Neural crest cell (in vitro differentiated cells): ENCODE measurements around the gene GPR50. TPM values are rescaled to one million over a fixed set of nuclear protein-coding genes. Genes with fewer than 3 reads are reported as not detected.

Source experiments
- DNase-seq: peaks from one replicate; pipeline ENCODE4 v3.0.0; 2021; ENCODE audit warnings: low read depth, mixed read lengths, low spot score
- H3K27ac Mint-ChIP-seq: one replicate; pipeline ENCODE4 v1.8.0; 2021; ENCODE audit warnings: mild to moderate bottlenecking, mixed read lengths; ENCODE audit not compliant: unreplicated experiment
- H3K27me3 Mint-ChIP-seq: 2 replicates; pipeline ENCODE4 v1.8.0; 2021; ENCODE audit warnings: low read depth, mild to moderate bottlenecking, mixed read lengths
- H3K36me3 Mint-ChIP-seq: 2 replicates; pipeline ENCODE4 v1.8.0; 2021; ENCODE audit warnings: low read depth, mild to moderate bottlenecking, mixed read lengths
- H3K4me1 Mint-ChIP-seq: 2 replicates; pipeline ENCODE4 v1.8.0; 2021; ENCODE audit warnings: mixed read lengths
- H3K4me3 Mint-ChIP-seq: one replicate; pipeline ENCODE4 v1.8.0; 2021; ENCODE audit warnings: mild to moderate bottlenecking, mixed read lengths
- H3K9me3 Mint-ChIP-seq: 2 replicates; pipeline ENCODE4 v1.8.0; 2021; ENCODE audit warnings: mixed read lengths
- long read RNA-seq: library from polyadenylated mRNA; unstranded; transcript quantifications from one replicate; pipeline ENCODE4 v2.0.0, GENCODE V29; 2020
- total RNA-seq: library from RNA; stranded (reverse); gene quantifications from 2 replicates; pipeline ENCODE4 v1.2.1, GENCODE V29; 2021
- TF ChIP-seq, protein P1 (sequence below): fragments of 200-600 bp; sonication (generic); conservative IDR thresholded peaks from 2 replicates; pipeline ENCODE4 v1.5.0; 2021; ENCODE audit warnings: antibody characterized with exemption, mild to moderate bottlenecking

Gene GPR50
- 3.7 and 4.4 TPM in 2 replicates for total RNA-seq
- long read RNA-seq = 0 reads

DNA sequence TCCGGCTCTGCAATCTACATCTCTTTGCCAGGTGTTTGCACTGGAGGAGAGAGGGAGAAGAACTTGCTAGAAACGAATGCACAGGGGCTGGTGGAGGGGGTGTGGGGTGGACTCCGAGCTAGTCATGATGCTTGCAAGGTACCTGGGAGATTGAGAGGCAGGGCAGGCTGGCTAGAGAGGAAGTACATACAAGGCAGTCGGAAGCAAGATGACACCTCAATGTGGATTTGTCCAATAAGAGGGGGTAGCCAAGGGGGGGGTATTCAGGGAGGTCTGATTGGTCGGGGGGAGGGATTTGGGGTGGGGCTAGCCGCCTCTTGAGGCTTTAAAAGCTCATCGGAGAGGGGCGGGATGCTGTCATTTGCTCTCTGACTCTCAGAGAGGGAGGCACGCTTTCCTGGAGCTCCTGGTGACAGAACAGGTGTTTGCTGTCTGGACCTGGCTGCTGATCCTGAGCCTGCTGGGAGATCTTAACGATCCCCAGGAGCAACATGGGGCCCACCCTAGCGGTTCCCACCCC, at the start of gene GPR50:
TSS of gene GPR50 (plus strand) at position 354 of the 520 bp plus-strand sequence. CDS start at position 492, 138 bp downstream.
- Mint-ChIP-seq H3K4me1 (peaks cover 17% of the 10 kb centered on the region), H3K27me3 (peaks cover 94% of the 10 kb centered on the region), H3K9me3 (peaks cover 3% of the 10 kb centered on the region), H3K27ac (no peak within 1 kb of the TSS), H3K36me3 (peaks cover 21% of the 10 kb centered on the region), H3K4me3 (peak within 1 kb of the TSS; percentile 88)
- peak; percentile 15 for DNase-seq
- TF ChIP-seq, protein P1, sequence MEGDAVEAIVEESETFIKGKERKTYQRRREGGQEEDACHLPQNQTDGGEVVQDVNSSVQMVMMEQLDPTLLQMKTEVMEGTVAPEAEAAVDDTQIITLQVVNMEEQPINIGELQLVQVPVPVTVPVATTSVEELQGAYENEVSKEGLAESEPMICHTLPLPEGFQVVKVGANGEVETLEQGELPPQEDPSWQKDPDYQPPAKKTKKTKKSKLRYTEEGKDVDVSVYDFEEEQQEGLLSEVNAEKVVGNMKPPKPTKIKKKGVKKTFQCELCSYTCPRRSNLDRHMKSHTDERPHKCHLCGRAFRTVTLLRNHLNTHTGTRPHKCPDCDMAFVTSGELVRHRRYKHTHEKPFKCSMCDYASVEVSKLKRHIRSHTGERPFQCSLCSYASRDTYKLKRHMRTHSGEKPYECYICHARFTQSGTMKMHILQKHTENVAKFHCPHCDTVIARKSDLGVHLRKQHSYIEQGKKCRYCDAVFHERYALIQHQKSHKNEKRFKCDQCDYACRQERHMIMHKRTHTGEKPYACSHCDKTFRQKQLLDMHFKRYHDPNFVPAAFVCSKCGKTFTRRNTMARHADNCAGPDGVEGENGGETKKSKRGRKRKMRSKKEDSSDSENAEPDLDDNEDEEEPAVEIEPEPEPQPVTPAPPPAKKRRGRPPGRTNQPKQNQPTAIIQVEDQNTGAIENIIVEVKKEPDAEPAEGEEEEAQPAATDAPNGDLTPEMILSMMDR = no peak

DNA sequence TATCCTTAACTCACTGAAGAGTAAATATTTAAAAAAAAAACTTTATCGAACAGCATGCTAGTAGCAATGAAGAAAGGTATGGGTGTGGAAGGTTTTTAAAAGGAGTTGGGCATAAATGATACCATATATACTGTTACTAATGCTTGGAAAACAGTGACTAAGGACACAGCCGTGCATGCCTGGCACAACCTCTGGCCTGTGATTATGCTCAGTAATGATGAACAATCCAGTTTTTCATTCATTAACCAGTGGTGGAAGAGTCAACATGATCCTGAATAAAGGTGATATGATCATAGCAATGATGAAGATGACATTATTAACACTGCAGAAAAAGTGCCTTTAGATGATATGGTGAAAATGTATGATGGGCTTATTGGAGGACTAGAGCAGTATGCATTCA, 43.9 kb upstream of the GPR50 start:
- no peak overlapping the region for H3K27ac Mint-ChIP-seq
- DNase-seq = no peak
- TF ChIP-seq, protein P1 = no peak
- H3K36me3 Mint-ChIP-seq = peaks cover 3% of the 10 kb centered on the region
- no peaks in the 10 kb centered on the region for H3K4me1 Mint-ChIP-seq
- H3K9me3 Mint-ChIP-seq = peaks cover 11% of the 10 kb centered on the region
- no peak overlapping the region for H3K4me3 Mint-ChIP-seq
- peaks cover 2% of the 10 kb centered on the region for H3K27me3 Mint-ChIP-seq

DNA sequence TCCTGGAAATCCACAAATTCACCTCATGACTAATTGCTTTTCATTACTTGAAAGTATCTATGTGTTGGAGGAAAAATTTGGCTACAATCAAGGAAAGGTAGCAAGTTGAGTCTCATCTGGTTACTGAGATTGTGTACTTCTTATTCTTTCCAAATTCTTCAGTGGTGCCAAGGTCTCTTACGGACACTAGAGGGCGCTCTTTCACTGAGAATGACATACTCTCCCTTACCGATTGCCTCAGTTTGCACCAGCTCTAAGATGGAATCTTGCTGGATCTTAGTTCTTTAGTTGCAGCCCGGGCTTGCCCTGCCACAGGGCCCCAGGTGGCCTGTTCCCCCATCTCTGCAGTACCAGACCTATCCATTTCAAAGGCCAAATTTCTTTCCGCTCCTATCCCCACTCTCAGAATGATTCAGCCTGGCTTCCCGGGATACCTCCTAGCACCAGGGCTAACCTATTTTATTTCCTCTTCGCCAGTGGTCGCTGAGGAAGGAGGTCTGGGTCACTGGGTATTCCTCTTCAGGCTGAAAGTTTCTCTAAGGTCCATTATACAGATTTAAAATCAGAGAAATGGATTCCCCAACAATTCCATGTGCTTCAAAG, 24.6 kb upstream of the GPR50 start:
- Mint-ChIP-seq H3K36me3 (no peaks in the 10 kb centered on the region), H3K9me3 (no peaks in the 10 kb centered on the region), H3K4me1 (peaks cover 8% of the 10 kb centered on the region), H3K27ac (no peak overlapping the region), H3K4me3 (no peak overlapping the region), H3K27me3 (peaks cover 80% of the 10 kb centered on the region)
- no peak for DNase-seq
- TF ChIP-seq, protein P1 = peak; percentile 82

DNA sequence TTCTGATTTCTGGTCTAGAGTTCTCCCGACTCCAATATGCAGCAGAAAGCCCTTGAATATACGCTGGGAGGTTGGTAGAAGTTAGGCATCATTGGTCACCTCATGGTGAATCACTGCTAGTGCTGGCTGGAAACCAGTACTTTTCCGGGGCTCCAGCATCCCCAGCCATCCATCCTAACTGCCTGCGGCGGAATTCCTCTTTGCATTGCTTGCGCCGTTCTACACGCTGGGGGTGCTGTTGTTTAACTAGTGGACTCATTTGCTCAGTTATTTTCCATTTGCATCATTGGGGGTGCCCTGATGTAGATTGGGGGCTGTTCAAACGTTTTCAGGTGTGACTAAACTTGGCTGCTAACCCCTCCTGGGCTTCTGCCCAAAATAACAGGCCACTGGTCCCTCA, 23.3 kb upstream of the GPR50 start:
- H3K27me3 Mint-ChIP-seq = peaks cover 67% of the 10 kb centered on the region
- H3K4me3 Mint-ChIP-seq = no peak overlapping the region

DNA sequence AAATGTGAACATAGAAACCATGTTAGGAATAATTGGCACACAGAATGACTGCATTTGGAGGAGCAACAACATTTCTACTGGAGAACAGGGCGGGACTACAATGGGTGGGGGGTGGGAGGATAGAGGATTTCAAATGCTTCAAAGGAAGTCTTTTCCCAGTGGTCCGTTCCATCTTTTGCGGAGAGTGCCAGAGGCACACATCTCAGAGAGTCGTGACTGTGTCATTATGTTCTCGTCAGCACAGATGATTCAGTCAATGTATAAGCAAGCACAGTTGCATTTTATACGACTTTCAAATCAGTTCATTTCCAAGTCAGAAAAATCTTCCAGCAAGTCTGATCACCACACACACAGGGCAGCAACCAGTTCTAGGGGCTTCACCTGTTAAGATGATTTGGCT, 22.7 kb upstream of the GPR50 start:
- no peaks in the 10 kb centered on the region for H3K36me3 Mint-ChIP-seq
- H3K27ac Mint-ChIP-seq = no peak overlapping the region
- H3K4me3 Mint-ChIP-seq = no peak overlapping the region
- H3K9me3 Mint-ChIP-seq = peaks cover 2% of the 10 kb centered on the region
- H3K4me1 Mint-ChIP-seq = peaks cover 8% of the 10 kb centered on the region
- DNase-seq = no peak
- H3K27me3 Mint-ChIP-seq = peaks cover 64% of the 10 kb centered on the region
- TF ChIP-seq, protein P1 = no peak

More for the DNA sequence above, 23.3 kb upstream of the GPR50 start:
- TF ChIP-seq, protein P1 = peak; percentile 48
- H3K9me3 Mint-ChIP-seq = no peaks in the 10 kb centered on the region
- peak; percentile 15 for DNase-seq
- no peaks in the 10 kb centered on the region for H3K36me3 Mint-ChIP-seq
- H3K27ac Mint-ChIP-seq = no peak overlapping the region
- peaks cover 8% of the 10 kb centered on the region for H3K4me1 Mint-ChIP-seq
